ENCODE measurements around the gene CACNA2D3.

- no peak for TF ChIP-seq CTCF (conservative IDR thresholded peaks at IDR 0.05)
- no peak for TF ChIP-seq EZH2 (IDR thresholded peaks at IDR 0.05; ENCODE audit: low read depth)
Observed at GRCh38 chr3:54339608-54340007, 217.3 kb downstream of the CACNA2D3 start.

Data from PC-9 (cell line).